ENCODE measurements around the gene SIRPG. TPM values are rescaled to one million over a fixed set of nuclear protein-coding genes. Genes with fewer than 3 reads are reported as not detected.

Gene SIRPG
- total and polyA plus RNA-seq, 2 of the 13 experiments (the other 11 are each of a cell fraction or from before 2014, with no cell fraction given): not detected

DNA sequence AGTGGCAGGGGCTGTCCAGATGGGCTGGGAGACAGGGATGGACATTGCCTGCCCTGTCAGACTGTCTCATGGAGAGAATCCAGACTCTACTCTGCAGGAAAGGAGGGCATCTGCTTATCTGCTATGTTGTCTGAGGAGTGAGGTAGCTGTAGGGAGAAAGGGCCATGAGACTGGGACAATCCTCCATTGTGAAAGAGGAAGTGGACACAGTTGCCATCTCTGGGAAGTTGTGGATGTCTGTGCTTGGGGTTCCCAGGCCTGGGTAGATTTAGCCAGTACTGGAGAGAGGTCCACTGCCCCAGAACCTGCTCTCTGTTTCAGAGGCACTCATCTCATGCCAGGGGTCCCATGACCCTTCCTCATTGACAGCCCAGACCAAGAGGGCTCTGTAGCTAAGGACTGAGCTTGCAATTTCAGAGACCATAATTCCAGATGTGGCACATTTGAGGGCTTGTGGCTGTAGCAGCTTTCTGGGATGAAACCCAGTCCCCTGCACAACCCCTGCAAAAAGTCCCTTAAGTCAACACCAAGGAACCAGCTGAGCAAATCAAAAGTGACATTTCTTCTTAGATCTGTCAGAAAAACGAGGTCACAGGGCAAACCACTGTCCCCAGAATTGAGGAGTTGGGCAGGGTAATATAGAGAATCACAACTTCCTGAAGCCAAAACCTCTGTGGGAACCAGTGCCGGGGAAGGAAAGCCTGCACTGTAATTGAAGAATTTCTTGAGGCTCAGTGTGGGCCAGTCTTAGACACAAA lies 4.1 kb upstream of the SIRPG start:
- 0% methylated on average over 2 of the region's 2 CpGs for WGBS (ENCODE audit: low lambda C conversion rate)

GRCh38 chr20:1660246-1660645 lies 2.7 kb upstream of the SIRPG start:
- H3K79me2 ChIP-seq (ENCODE audit: insufficient read depth, low read length): no peaks in the 10 kb centered on the region
- ChIA-PET CTCF (ENCODE audit: low intra/inter-chr PET ratio, low total read pairs) (no interaction called here), POLR2A (no interaction called here)
- no peak overlapping the region for H3K4me2 ChIP-seq (ENCODE audit: low read depth, low read length)
- H3K4me1 ChIP-seq (ENCODE audit: insufficient read depth, low read length): no peaks in the 10 kb centered on the region
- intact Hi-C loops (cut with micrococcal nuclease; ENCODE audit: unreplicated experiment): no loop called here
- ATAC-seq: no peak
- H4K20me1 ChIP-seq (ENCODE audit: insufficient read depth, low read length): no peaks in the 10 kb centered on the region
- H3K27ac ChIP-seq (ENCODE audit: extremely low read length, insufficient read depth, low read length): no peak overlapping the region
- TF ChIP-seq ZNF138 (CRISPR knock-in tag; IDR thresholded peaks at IDR 0.05; ENCODE audit: low read depth) (no peak), KLF11 (CRISPR knock-in tag; IDR thresholded peaks at IDR 0.05) (no peak), ZNF577 (CRISPR knock-in tag; IDR thresholded peaks at IDR 0.05; ENCODE audit: borderline replicate concordance, low read depth) (no peak), IRF9 (CRISPR knock-in tag; IDR thresholded peaks at IDR 0.05; ENCODE audit: borderline replicate concordance) (no peak), PITX1 (CRISPR knock-in tag; IDR thresholded peaks at IDR 0.05) (no peak), SP5 (CRISPR knock-in tag; IDR thresholded peaks at IDR 0.05; ENCODE audit: borderline replicate concordance, low read depth) (no peak), KAT7 (CRISPR knock-in tag; IDR thresholded peaks at IDR 0.05; ENCODE audit: borderline replicate concordance) (no peak), XBP1 (CRISPR knock-in tag; IDR thresholded peaks at IDR 0.05) (no peak), BORCS8-MEF2B (CRISPR knock-in tag; IDR thresholded peaks at IDR 0.05) (no peak), ZSCAN22 (CRISPR knock-in tag; IDR thresholded peaks at IDR 0.05) (no peak), FOXA3 (CRISPR knock-in tag; IDR thresholded peaks at IDR 0.05) (no peak), ZFP90 (CRISPR knock-in tag; IDR thresholded peaks at IDR 0.05; ENCODE audit: borderline replicate concordance) (no peak), ZNF530 (CRISPR knock-in tag; IDR thresholded peaks at IDR 0.05; ENCODE audit: low read depth) (no peak)
- TF ChIP-seq, protein P1, sequence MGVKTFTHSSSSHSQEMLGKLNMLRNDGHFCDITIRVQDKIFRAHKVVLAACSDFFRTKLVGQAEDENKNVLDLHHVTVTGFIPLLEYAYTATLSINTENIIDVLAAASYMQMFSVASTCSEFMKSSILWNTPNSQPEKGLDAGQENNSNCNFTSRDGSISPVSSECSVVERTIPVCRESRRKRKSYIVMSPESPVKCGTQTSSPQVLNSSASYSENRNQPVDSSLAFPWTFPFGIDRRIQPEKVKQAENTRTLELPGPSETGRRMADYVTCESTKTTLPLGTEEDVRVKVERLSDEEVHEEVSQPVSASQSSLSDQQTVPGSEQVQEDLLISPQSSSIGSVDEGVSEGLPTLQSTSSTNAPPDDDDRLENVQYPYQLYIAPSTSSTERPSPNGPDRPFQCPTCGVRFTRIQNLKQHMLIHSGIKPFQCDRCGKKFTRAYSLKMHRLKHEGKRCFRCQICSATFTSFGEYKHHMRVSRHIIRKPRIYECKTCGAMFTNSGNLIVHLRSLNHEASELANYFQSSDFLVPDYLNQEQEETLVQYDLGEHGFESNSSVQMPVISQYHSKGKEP (CRISPR knock-in tag; IDR thresholded peaks at IDR 0.05): no peak
- no peak for FAIRE-seq
- 0% methylated on average over 2 of the region's 2 CpGs for WGBS (ENCODE audit: low lambda C conversion rate)
- no peak for DNase-seq (ENCODE audit: low spot score)
- H3K9me3 ChIP-seq (ENCODE audit: low read length): no peaks in the 10 kb centered on the region
- H3K27me3 ChIP-seq (ENCODE audit: control insufficient read depth in 1 of 2, insufficient read depth in 2 of 2, low read length in 2 of 2): peaks cover 0 to 9% of the 10 kb centered on the region in 2 experiments; a peak in 1 of 5 replicates
- no TSS peak for BruUV-seq (replicated peaks)
- H3K36me3 ChIP-seq (replicated peaks in 1 of 2; ENCODE audit: control insufficient read depth in 1 of 2, insufficient read depth in 2 of 2, low read length in 2 of 2): no peaks in the 10 kb centered on the region
- no peak overlapping the region for H3K9ac ChIP-seq (ENCODE audit: insufficient read depth, low read depth, low read length)
- H2AFZ ChIP-seq (ENCODE audit: low read length): no peak overlapping the region
- no peak overlapping the region for H3K4me3 ChIP-seq (replicated peaks in 1 of 3; ENCODE audit: insufficient read depth in 1 of 3, low read depth in 2 of 3, low read length in 3 of 3)
- in situ Hi-C loops (cut with HindIII; ENCODE audit: extremely low pct_ligation_motif_present, low pct_unique_long_range_greater_than_20kb): no loop called here

More for the DNA sequence above, 4.1 kb upstream of the SIRPG start:
- Histone ChIP-seq H3K27ac (ENCODE audit: extremely low read length, insufficient read depth, low read length) (no peak overlapping the region), H3K4me2 (ENCODE audit: low read depth, low read length) (no peak overlapping the region), H2AFZ (ENCODE audit: low read length) (no peak overlapping the region), H4K20me1 (ENCODE audit: insufficient read depth, low read length) (no peaks in the 10 kb centered on the region), H3K9me3 (ENCODE audit: low read length) (no peaks in the 10 kb centered on the region), H3K4me3 (replicated peaks in 1 of 3; ENCODE audit: insufficient read depth in 1 of 3, low read depth in 2 of 3, low read length in 3 of 3) (no peak overlapping the region), H3K4me1 (ENCODE audit: insufficient read depth, low read length) (no peaks in the 10 kb centered on the region), H3K9ac (ENCODE audit: insufficient read depth, low read depth, low read length) (no peak overlapping the region), H3K27me3 (ENCODE audit: control insufficient read depth in 1 of 2, insufficient read depth in 2 of 2, low read length in 2 of 2) (peaks cover 0 to 11% of the 10 kb centered on the region in 2 experiments; a peak in 1 of 5 replicates), H3K36me3 (replicated peaks in 1 of 2; ENCODE audit: control insufficient read depth in 1 of 2, insufficient read depth in 2 of 2, low read length in 2 of 2) (no peaks in the 10 kb centered on the region), H3K79me2 (ENCODE audit: insufficient read depth, low read length) (no peaks in the 10 kb centered on the region)
- ATAC-seq (no peak), FAIRE-seq (no peak), DNase-seq (ENCODE audit: low spot score) (no peak)
- BruUV-seq (replicated peaks): no TSS peak
- POLR2A ChIA-PET: no interaction called here
- in situ Hi-C loops (cut with HindIII; ENCODE audit: extremely low pct_ligation_motif_present, low pct_unique_long_range_greater_than_20kb): no loop called here
- TF ChIP-seq SYNCRIP (IDR thresholded peaks at IDR 0.05; ENCODE audit: insufficient read depth, low read depth, low read length) (no peak), ZSCAN29 (CRISPR knock-in tag; conservative IDR thresholded peaks at IDR 0.05) (no peak), WIZ (CRISPR knock-in tag; IDR thresholded peaks at IDR 0.05) (no peak), TBX2 (CRISPR knock-in tag; IDR thresholded peaks at IDR 0.05; ENCODE audit: borderline replicate concordance) (no peak)
- intact Hi-C loops (cut with micrococcal nuclease; ENCODE audit: unreplicated experiment): no loop called here
- CTCF ChIA-PET (ENCODE audit: low intra/inter-chr PET ratio, low total read pairs): no interaction called here
